HG03520 (cell line): Measurements from ENCODE around the gene CTR9.

Experiments used
- ATAC-seq: cut with Tn5 transposase; IDR thresholded peaks from one replicate; pipeline ENCODE4 v1.9.1; 2021; ENCODE audit warnings: mild to moderate bottlenecking, moderate library complexity; ENCODE audit not compliant: unreplicated experiment

Gene CTR9

DNA sequence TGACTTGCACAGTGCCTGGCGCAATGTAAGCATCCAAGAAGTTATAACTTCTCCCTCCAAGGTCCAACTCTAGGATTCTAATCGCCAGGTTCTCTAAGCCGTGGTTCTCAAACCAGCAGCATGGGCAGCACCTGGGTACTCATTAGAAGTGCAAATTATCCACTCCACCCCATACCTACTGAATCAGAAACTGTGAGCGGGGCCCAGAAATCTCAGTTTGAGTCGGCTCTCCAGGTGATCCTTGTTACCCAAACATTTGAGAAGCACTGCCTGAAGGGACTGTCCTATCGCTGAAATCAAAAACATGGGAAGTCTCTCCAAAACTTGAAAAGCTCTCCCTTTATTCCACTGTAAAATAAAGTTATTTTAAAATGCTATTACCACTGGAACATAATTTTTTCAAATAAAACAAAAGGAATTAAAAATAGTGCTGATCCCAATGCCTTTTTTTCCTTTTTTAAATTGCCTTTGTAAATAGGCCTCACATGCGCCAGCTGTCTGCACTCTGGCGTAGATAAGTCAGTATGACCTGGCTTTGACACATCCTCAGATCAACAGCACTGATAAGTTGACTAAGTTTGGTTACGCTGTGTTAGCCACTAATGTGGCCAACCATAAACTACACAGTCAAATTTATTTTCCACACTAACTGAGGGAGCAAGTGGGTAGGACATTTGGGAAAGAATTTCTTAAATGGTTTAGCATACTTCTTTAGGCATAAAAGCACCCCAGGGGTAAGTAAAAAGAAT lies 8.4 kb upstream of the CTR9 start:
- ATAC-seq: no peak

DNA sequence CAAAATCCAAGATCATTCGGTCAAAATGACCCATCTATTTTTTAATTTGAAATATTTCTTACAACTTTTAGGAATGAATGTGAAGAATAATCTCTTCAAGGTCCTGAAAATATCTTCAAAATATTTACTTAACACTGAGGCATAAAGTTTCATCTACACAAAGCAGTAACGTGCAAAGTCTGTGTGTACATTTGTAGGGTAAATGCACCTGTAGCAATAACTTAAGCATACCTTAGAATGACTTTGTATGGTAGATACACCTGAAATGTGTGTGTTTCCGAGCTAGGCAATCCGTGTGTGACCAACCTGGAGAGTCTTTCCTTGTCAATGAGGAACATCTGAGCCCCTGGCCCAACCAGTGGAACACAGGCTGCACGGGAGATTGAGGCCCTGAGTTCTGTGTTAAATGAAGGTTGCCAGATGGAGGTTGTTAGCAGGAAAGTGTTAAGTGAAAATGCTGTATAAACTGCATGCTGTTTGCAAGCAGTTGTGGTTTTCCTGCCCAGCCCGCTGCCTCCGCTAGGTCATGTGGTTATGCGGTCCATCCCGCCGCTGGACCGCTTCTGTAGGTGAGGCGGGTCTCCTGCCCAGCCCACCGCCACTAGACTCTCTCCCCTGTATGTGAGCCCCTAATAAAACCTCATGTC lies 7.6 kb upstream of the CTR9 start:
- no peak for ATAC-seq

DNA sequence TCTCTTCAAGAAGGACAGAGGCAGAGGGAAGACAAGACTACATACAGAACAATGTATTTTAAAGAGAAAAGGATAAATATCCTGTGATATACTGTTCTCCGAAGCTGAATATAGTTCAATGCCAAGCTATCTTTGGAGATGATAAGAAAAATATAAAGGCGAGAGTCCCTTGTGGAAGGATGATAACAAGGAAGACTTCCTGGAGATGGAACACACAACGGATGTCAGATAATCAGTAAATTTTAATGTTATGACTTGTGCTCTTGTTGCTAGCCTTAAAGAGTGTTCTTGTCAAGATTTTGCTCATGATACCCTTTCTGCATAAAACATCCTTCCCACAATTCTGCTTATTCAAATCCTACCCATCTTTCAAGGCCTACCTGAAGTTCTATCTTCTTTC lies 6.8 kb upstream of the CTR9 start:
- no peak for ATAC-seq

DNA sequence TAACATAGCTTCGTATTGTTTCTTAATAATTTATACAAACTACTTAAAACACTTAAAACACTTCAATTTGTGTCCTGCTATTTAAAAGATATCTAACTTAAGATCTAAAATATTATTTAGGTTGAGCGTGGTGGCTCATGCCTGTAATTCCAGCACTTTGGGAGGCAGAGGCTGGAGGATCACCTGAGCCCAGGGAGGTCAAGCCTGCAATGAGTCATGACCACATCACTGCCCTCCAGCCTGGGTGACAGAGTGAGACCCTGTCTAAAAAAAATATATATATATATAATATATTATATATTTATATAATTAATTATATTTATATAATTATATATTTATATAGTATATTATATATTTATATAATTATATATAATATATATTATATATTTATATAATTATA lies 4.2 kb upstream of the CTR9 start:
- no peak for ATAC-seq

DNA sequence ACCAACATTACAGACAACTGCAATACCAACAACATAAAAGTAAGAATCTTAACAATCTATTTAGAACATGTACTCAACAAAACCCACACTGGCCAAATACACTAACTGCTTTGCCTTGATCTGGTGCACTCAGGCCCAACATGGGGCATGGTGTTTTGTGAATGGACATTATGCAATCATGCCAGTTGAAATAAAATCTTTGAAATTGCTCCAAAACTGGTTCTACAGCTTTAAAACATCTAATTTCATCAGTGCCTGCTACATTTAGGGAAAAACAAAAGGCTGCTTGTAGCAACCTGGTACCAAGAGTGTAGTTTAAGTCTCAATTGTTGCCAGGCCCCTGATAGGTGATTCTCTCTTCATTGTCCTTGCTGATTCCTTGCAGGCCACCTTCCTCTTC lies 3.3 kb upstream of the CTR9 start:
- no peak for ATAC-seq

DNA sequence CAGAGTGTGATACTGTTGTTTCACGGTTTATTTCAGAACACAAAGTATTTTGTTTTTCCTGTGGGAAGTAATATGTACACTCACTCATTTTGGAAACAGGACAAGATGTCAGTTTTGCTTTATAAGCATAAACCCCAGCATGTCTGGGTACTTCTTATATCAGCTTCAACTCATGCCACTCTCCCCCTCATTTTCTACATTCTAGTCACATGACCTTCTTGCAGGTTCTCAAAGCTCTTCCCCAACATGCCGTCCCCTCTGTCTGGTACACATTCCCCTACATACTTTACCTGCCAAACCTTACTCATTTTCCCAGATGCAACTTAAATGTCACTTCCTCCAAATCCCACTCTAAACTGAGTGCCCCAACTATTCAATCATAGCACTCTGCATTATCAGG lies 1.6 kb upstream of the CTR9 start:
- no peak for ATAC-seq

DNA sequence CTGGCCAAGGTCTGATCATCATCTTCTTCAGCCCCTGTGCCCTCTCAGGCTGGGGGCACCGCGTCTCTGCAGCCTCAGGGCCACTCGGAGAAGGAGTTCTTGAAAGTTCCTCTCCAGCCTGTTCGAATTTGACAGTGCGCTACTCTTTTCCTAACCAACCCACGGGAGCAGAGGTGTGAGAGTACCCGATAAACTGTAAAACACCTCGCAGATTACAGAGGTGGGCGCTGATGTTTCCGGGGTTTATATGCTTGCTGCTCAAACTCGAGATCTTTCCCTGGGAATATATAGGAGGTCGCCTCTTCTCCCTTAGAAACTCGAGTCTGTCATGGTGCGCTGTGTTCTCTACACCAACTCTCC lies 515 bp downstream of the CTR9 start:
- no peak for ATAC-seq

DNA sequence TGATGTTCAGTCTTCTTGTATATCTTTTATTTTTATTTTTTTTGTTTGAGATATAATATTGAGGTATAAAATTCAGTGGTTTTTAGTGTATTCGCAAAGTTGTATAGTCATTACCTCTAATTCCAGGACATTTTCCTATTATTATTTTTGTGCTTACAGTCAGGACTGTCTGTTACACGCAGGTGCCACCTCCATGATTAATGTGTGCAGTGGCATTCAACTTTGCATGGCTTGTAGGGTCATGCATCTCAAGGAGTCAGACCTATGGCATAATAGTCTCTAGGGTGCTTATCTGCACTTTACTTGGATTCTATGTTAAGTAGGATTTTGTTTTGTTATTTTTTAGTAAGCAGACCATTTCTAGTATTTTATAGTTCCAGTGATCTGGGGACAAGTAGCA lies 1.0 kb downstream of the CTR9 start:
- no peak for ATAC-seq

DNA sequence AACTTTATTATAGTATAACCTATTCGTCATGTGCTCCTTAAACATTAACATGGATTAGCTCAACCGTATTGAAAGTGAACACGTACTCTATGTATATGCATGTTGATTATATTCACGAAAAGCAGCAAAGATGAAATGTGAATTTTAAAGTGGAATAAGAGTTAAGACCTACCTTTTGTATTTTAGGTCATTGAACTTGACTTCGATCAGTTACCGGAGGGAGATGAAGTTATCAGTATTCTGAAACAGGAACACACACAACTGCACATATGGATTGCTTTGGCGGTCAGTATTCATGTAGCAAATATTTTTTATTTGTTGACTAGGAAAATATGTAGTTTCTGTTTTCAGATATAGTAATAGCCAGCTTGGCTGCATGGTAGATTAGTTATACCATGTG lies 1.4 kb downstream of the CTR9 start:
- ATAC-seq: no peak

DNA sequence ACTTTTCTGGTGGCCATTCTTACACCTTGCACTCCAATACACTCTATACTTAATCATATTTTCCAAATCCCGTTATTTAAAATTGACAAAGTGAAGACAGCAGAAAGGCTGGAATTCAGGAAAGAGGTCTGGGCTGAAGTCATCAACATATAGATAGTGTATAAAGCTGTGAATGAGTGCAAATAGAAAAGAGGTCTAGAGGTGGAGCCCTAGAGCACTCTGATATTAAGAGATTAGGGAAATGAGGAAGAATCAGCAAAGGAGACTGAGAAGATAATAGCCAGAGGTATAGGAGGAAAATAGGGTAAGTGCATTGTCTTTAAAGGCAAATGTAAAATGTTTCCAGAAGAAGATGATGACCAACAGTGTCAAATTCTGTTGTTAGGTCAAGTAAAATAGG lies 7.9 kb downstream of the CTR9 start:
- no peak for ATAC-seq

DNA sequence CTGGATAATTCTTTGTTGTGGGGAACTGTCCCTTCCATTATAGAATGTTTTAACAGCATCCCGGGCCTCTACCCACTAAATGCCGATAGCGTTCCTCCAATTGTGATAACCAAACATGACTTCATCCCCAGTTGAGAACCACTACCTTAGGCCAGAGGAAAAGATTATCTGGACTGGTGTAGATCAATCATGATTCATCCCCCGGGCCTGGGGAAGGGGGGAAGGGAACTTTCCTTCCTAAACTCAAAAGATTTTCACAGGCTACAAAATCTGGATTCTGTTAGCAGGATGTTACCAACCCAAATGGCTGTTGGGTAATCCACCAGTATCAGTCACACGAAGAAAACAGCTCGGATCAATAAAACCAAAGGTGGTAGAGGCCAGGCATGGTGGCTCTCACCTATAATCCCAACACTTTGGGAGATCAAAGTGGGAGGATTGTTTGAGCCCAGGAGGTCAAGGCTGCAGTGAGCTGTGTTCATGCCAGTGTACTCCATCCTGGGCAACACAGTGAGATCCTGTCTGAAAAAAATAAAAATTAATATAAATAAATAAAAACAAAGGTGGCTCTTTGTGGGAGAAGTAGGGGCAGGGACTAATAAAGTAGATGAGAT lies 10.1 kb downstream of the CTR9 start:
- no peak for ATAC-seq

DNA sequence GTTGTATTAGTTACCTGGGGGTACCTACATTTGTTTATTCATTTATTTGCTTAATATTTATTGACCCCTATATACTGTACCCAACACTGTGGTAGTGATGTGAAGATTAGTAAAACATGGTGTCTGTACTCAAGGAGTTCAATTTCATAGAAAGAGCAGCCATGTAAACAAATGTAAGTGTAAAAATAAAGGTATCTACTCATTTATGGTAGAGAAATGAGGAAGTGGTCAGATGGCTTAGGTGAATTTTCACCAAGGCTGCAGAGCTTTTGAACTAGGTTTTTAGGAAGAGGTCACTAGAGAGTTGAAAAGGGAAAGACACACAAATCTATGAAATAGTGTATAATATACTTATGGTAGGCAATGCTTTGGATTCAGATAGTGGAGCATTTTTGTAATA lies 11.1 kb downstream of the CTR9 start:
- ATAC-seq: peak; percentile 76

DNA sequence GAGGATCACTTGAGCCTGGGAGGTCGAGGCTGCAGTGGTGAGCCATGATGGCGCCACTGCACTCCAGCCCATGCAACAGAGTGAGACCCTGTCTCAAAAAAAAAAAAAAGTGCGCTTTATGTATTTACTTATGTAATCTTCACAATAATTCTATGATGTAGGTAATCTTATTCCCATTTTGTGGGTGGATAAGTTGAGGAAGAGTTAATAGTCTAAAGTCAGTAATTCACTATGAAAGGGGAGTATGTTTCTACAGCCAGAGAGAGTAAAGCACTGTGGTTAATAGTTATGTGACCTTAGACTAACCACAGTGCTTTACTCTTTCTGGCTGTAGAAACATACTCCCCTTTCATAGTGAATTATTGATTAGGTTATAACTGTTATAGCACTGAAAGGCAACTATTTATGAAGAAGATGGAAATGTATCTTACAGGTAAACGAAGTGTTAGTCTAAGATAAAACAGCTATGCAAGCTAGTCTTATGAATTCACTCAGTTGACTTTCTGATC lies 11.9 kb downstream of the CTR9 start:
- no peak for ATAC-seq

DNA sequence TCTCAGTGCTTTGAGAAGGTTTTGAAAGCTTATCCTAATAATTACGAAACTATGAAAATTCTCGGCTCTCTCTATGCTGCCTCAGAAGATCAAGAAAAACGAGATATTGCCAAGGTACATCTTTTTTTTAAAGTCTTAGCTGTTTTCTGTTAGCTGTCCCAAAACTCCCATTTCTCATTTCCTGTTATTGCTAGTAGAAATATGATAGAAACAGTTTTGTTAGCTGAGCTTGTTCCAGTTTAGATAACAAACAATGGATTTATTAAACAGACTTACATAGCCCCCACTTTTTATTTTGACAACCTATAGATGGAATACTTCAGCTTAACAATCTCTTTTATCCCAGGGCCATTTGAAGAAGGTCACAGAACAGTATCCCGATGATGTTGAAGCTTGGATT lies 12.7 kb downstream of the CTR9 start:
- ATAC-seq: no peak

DNA sequence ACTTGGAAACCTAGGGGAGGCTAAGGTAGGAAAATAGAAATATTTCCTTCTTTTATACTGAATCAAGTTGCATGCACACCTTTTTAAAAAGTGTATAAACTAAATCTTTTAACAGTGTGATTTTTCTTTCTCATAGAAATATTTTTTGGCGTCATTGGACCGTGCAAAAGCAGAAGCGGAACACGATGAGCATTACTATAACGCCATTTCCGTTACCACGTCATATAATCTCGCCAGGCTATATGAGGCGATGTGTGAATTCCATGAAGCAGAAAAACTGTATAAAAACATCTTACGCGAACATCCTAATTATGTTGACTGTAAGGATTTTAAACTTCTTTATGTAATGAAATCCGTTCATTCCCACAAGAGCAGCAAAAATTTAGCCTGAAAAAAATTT lies 13.4 kb downstream of the CTR9 start:
- ATAC-seq: no peak

DNA sequence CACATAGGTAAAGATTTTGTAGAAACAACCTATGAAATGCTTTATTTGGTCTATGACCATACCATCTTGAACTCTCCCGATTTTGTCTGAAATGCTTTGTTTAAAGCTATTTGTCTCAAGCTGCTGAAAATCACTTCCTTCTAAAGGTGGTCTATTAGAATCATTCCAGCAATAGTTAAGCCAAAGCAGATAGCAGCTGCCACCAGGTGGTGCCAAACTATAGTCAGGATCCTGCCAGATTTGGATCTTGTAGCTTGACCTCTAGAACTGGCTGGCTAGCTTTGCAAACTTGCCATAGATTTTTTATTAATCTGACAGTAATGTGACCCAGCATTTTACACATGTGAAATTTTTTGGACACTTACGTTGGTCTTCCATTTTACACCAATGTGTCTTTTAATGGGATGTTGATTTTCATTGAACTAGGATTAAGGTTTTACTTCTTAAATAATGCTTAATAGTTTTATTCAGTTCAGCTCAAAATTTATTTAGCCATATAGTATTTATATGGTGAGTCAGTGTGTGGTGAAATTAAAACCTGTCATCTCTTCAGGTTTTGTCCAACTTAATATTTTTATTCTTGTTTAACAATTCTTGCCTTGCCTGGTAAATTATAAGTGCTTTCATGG lies 19.7 kb downstream of the CTR9 start:
- ATAC-seq: no peak

DNA sequence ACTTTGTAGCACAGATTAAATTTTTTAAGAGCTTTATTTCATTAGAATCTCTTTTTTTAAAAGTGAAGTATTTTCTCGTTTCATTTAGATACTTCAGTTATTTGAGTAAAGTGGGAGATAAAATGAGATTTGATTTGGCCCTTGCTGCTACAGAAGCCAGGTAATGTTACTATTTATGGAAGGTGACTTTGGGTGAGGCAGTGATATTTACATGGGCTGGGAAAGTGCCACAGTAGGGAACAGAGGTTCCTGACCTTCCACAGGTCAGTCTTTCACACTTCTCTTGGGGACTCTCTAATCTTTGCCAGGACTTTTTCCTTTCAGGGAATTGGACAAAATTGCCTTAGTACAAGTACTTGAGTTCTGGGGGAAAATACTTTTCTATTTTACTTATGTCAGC lies 20.4 kb downstream of the CTR9 start:
- no peak for ATAC-seq

DNA sequence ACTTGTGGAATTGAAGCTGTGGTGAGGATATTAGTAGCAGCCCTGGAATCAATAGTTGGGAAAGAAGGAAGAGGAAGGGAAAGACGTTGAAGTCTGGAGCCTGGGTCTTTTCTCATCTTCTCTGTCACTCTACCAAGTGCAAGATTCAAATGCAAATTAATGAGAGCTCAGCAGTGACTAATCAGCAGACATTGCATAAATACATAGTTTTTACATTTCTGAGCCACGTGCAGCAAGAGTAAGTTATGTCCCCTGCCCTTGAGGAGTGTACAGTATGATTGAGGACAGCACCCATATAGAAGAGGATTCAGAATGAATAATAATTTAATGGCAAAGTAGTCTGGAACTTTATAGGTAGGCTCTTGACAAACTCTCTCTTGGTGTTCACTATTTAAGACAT lies 23.8 kb downstream of the CTR9 start:
- no peak for ATAC-seq

DNA sequence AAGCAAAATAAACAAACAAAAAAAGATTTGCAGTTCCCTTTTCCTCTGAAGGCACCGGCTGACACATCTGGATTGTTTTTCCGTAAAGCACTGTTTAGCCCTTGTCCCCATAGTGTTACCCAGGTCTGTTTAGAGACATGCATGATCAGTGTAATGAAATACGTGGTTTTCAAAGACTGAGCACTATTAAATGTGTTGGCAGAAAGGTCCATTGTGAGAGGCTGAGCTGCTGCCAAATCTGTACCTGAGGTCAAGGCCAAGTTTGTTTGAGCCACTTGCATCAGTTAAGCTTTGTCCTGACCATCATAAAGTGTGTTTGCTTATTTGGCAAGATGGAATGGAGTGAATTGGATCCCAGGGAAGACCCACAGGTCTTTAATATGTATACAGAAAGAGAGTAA lies 26.3 kb downstream of the CTR9 start:
- ATAC-seq: no peak

DNA sequence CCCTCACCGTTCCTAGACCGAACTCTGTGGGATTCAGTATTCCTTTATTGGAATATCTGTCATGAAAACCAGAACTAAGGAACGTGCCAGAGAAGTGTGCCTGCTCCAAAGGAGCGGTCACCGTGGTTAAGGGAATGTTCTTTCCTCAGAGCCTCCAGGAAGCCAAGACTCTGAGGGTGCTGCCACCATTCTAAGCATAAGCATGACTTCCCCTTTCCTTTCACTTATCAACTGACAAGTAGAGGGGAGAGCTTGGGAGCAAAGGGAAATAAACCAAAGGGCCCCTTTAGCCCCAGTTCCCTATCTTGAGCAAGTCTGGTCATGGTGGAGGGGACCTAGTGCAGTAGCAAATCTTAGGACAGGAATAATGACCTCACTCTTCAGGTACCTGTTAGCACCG lies 26.8 kb downstream of the CTR9 start:
- no peak for ATAC-seq

DNA sequence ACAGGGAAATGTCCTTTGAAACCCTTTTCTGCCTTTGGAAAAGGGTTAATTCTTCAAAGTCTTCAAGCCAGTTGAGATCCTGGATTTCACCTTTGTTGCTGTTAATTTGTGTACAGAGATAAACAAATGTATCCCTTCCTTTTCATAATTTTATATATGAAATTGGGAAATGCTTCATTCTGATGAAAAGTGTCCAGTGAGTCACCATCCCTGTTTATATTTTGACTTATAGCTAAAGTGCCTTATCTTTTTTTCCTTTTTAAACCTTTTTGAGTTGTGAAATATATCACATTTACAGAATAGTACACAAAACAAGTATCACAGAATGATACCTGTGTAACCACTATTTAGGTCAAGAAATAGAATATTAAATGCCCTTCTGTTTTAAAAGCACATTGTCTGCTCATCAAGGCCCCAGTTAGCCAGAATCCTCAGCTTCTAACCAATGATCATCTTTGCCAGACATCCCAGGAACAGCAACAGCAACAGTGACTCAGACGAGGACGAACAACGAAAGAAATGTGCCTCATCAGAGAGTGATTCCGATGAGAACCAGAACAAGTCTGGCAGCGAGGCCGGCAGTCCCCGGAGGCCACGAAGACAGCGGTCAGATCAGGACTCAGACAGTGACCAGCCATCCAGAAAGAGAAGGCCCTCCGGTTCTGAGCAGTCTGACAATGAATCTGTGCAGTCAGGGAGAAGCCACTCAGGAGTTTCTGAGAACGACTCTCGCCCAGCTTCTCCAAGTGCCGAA lies 27.3 kb downstream of the CTR9 start:
- no peak for ATAC-seq
